K562 (cell line): Measurements from ENCODE around the gene PLA2R1. TPM values are rescaled to one million over a fixed set of nuclear protein-coding genes. Genes with fewer than 3 reads are reported as not detected.

ENCODE experiments used
- ATAC-seq: fragments of 200-7000 bp; cut with Tn5 transposase; 3 replicates; pipeline ENCODE4 v1.9.1; 2020; ENCODE audit warnings: moderate library complexity
- BruUV-seq: library from RNA; stranded (reverse); fragments of 400-500 nt; replicated peaks from 2 replicates; lab custom pipeline; 2021; lab: Mats Ljungman, UMichigan
- CTCF ChIA-PET: fragments of 300-600 bp; formaldehyde crosslinking; extraction: SDS; loops from one replicate; lab custom pipeline; 2021; ENCODE audit warnings: low intra/inter-chr PET ratio; lab: Yijun Ruan, JAX
- POLR2A ChIA-PET: fragments of 300-600, 350-650 bp; sonication (Branson Sonifier 250); formaldehyde crosslinking; extraction: SDS; loops from one replicate; lab custom pipeline; 2021; ENCODE audit warnings: antibody characterized with exemption, inconsistent platforms; lab: Yijun Ruan, JAX
- DNase-seq, 4 experiments: peaks; one replicate each; pipeline versions ENCODE4 v3.0.0 to v3.0.0-alpha.2; 2011 to 2018; ENCODE audit warnings: low spot score in 3 of 4, mixed read lengths in 3 of 4; ENCODE audit errors: extremely low read depth in 1 of 4
- FAIRE-seq: peaks from 2 replicates; lab custom pipeline; 2011; peaks lifted over from hg19 to GRCh38; lab: Jason Lieb, UNC
- H2AFZ ChIP-seq: 2 replicates; pipeline ENCODE4 v1.6.0; 2011; ENCODE audit warnings: low read depth, low read length, control low read depth, inconsistent platforms
- H3K27ac ChIP-seq: fragments of 200-600 bp; 3 replicates; pipeline ENCODE4 v1.8.0; 2011; ENCODE audit warnings: low read depth, mild to moderate bottlenecking, control low read depth, inconsistent platforms, low read length, moderate library complexity, mixed read lengths; ENCODE audit errors: extremely low read depth
- H3K27me3 ChIP-seq, 2 experiments: fragments of 300-600 bp in 1 of 2; 2 replicates in 1 of 2; 3 replicates in 1 of 2; pipeline versions ENCODE4 v1.6.0 to v1.8.0; 2011; ENCODE audit warnings: inconsistent platforms in 2 of 2, low read length in 2 of 2, mild to moderate bottlenecking in 1 of 2, mixed read lengths in 1 of 2, moderate library complexity in 1 of 2; ENCODE audit not compliant: control insufficient read depth in 2 of 2, insufficient read depth in 2 of 2
- H3K36me3 ChIP-seq: fragments of 300-600 bp; 3 replicates; pipeline ENCODE4 v1.8.0; 2011; ENCODE audit warnings: mild to moderate bottlenecking, low read length, inconsistent platforms; ENCODE audit not compliant: control insufficient read depth, insufficient read depth
- H3K4me1 ChIP-seq, 2 experiments: fragments of 200-600 bp in 1 of 2; replicated peaks in 1 of 2; 2 replicates in 1 of 2; 3 replicates in 1 of 2; pipeline versions ENCODE4 v1.5.1 to v1.8.0; 2011; ENCODE audit warnings: inconsistent platforms in 2 of 2, low read length in 2 of 2, mild to moderate bottlenecking in 1 of 2, mixed read lengths in 1 of 2, moderate library complexity in 1 of 2; ENCODE audit not compliant: control insufficient read depth in 2 of 2, insufficient read depth in 2 of 2
- H3K4me2 ChIP-seq: 2 replicates; pipeline ENCODE4 v1.6.1; 2011; ENCODE audit warnings: low read length, control low read depth, inconsistent platforms, mixed read lengths; ENCODE audit not compliant: insufficient read depth
- H3K4me3 ChIP-seq: fragments of 200-600 bp; sonication (generic), shearing (Covaris generic); 2 replicates; pipeline ENCODE4 v1.5.1; 2016; ENCODE audit warnings: control low read depth, inconsistent platforms
- H3K79me2 ChIP-seq: fragments of 200-600 bp; 3 replicates; pipeline ENCODE4 v1.8.0; 2011; ENCODE audit warnings: low read length, inconsistent platforms; ENCODE audit not compliant: control insufficient read depth, insufficient read depth
- H3K9ac ChIP-seq, 2 experiments: 2 replicates each; pipeline versions ENCODE4 v1.6.0 to v1.6.1; 2011; ENCODE audit warnings: low read depth in 2 of 2, low read length in 2 of 2, control low read depth in 1 of 2, inconsistent platforms in 1 of 2, mild to moderate bottlenecking in 1 of 2, mixed read lengths in 1 of 2; ENCODE audit not compliant: insufficient read depth in 1 of 2
- H3K9me1 ChIP-seq: one replicate; pipeline ENCODE4 v1.6.0; 2011; ENCODE audit warnings: inconsistent platforms, mild to moderate bottlenecking, low read length, moderate library complexity; ENCODE audit not compliant: control insufficient read depth, insufficient read depth
- H3K9me3 ChIP-seq: replicated peaks from 2 replicates; pipeline ENCODE4 v1.5.1; 2011; ENCODE audit warnings: low read depth, low read length, inconsistent platforms; ENCODE audit not compliant: control insufficient read depth, insufficient read depth
- H4K20me1 ChIP-seq: replicated peaks from 2 replicates; pipeline ENCODE4 v1.6.1; 2011; ENCODE audit warnings: low read length, inconsistent platforms, mixed read lengths; ENCODE audit not compliant: control insufficient read depth, insufficient read depth
- CREB3L1 ChIP-seq: fragments of 450-650 bp; IDR thresholded peaks from 2 replicates; pipeline ENCODE4 v1.6.1; 2014; ENCODE audit warnings: low read depth, mild to moderate bottlenecking, moderate library complexity, borderline replicate concordance
- E2F1 ChIP-seq: sonication (generic); formaldehyde crosslinking; IDR thresholded peaks from 2 replicates; pipeline ENCODE4 v1.8.1; 2023; ENCODE audit warnings: mild to moderate bottlenecking, missing genetic modification reagents, moderate library complexity
- KLF1 ChIP-seq: fragments of 450-650 bp; IDR thresholded peaks from 2 replicates; pipeline ENCODE4 v1.6.1; 2016; ENCODE audit warnings: missing genetic modification characterization, missing compliant biosample characterization
- MCM7 ChIP-seq, 2 experiments: fragments of 450-650 bp; IDR thresholded peaks; 2 replicates each; pipeline ENCODE4 v1.6.1; 2016 to 2018
- PHF8 ChIP-seq: fragments of 200-600 bp; sonication (generic); IDR thresholded peaks from 2 replicates; pipeline ENCODE4 v1.6.1; 2012; ENCODE audit warnings: mixed run types, mild to moderate bottlenecking, inconsistent platforms, low read length, moderate library complexity, borderline replicate concordance
- PML ChIP-seq: IDR thresholded peaks from 2 replicates; pipeline ENCODE4 v1.6.1; 2012; ENCODE audit warnings: low read length, inconsistent platforms
- RHOXF2B ChIP-seq: fragments of 250-450 bp; sonication (Bioruptor Pico); conservative IDR thresholded peaks from 2 replicates; pipeline ENCODE4 v1.5.1; 2021
- SRSF9 ChIP-seq: fragments of 200-400 bp; formaldehyde crosslinking; IDR thresholded peaks from 2 replicates; pipeline ENCODE4 v1.6.1; 2017; ENCODE audit warnings: low read depth, low read length, borderline replicate concordance
- TEAD2 ChIP-seq: fragments of 450-650 bp; IDR thresholded peaks from 2 replicates; pipeline ENCODE4 v1.6.1; 2016; ENCODE audit warnings: missing genetic modification characterization, control low read depth, missing compliant biosample characterization
- TEAD4 ChIP-seq, 2 experiments: sonication (generic) in 1 of 2; formaldehyde crosslinking in 1 of 2; IDR thresholded peaks; 2 replicates each; pipeline versions ENCODE4 v1.6.1 to v1.8.0; 2012 to 2022; ENCODE audit warnings: borderline replicate concordance in 1 of 2, inconsistent platforms in 1 of 2, low read length in 1 of 2, mild to moderate bottlenecking in 1 of 2, missing genetic modification reagents in 1 of 2
- TGIF2 ChIP-seq: sonication (generic); formaldehyde crosslinking; IDR thresholded peaks from 2 replicates; pipeline ENCODE4 v1.8.1; 2022; ENCODE audit warnings: mild to moderate bottlenecking, missing genetic modification reagents, moderate library complexity
- ZNF589 ChIP-seq: fragments of 200-800 bp; sonication (Bioruptor generic); IDR thresholded peaks from 2 replicates; pipeline ENCODE4 v1.6.1; 2016; ENCODE audit warnings: low read depth, missing genetic modification characterization, missing compliant biosample characterization
- WGBS: fragments of 100-300 bp; shearing (Covaris generic); methylation state at CpG from one replicate; pipeline ENCODE4 v1.1.6; 2016; ENCODE audit warnings: low coverage, mixed read lengths; ENCODE audit not compliant: insufficient coverage; ENCODE audit errors: missing lambda C conversion rate; 5-methylcytosine and 5-hydroxymethylcytosine counted together
- in situ Hi-C: fragments of 300-500 bp; cut with MboI; formaldehyde crosslinking; loops from 4 replicates; pipeline ENCODE4 v1.15.0; 2018; ENCODE audit warnings: inconsistent platforms, mixed read lengths
- intact Hi-C: fragments of 100-400 bp; cut with micrococcal nuclease; formaldehyde crosslinking; loops from 2 replicates; pipeline ENCODE4 v1.14.2; 2022
- polyA plus RNA-seq, 8 experiments: library from polyadenylated mRNA; depleted of rRNA in 4 of 8; stranded (reverse) in 5 of 8; unstranded in 3 of 8; fragments of >200 nt; fragmentation: Nextera tagmentation in 2 of 8; fragmentation: Illumina TruSeq in 1 of 8; extraction: Ambion mirVana in 2 of 8; extraction: Trizol in 1 of 8; gene quantifications; 2 replicates each; pipeline versions ENCODE4 v1.2.1 to v1.2.3, GENCODE V29; 2011 to 2014; ENCODE audit warnings: inconsistent platforms in 1 of 8, missing spikeins in 1 of 8
- total RNA-seq, 7 experiments: library from RNA; depleted of rRNA in 6 of 7; stranded (reverse); fragments of >200 nt in 6 of 7; fragmentation: Illumina TruSeq in 2 of 7; extraction: Trizol in 2 of 7; gene quantifications; 2 replicates each; pipeline versions ENCODE4 v1.2.1 to v1.2.3, GENCODE V29; 2011 to 2021; ENCODE audit warnings: low replicate concordance in 1 of 7
- TF ChIP-seq, protein P1 (sequence below), 2 experiments: fragments of 250-450 bp in 1 of 2; fragments of 450-650 bp in 1 of 2; sonication (Bioruptor Pico) in 1 of 2; IDR thresholded peaks; 2 replicates each; pipeline versions ENCODE4 v1.6.1 to v1.8.0; 2016 to 2021; ENCODE audit warnings: mild to moderate bottlenecking in 2 of 2, moderate library complexity in 2 of 2, missing compliant biosample characterization in 1 of 2, missing genetic modification characterization in 1 of 2

PLA2R1 gene
- total and polyA plus RNA-seq, 9 of the 15 experiments (the other 6 are each of a cell fraction or from before 2014, with no cell fraction given) = not detected

- in situ Hi-C loops = no loop called here
- no peak overlapping the region for H3K4me2 ChIP-seq
- no peaks in the 10 kb centered on the region for H3K4me1 ChIP-seq
- no peaks in the 10 kb centered on the region for H3K79me2 ChIP-seq
- POLR2A ChIA-PET = no interaction called here
- CTCF ChIA-PET = no interaction called here
- H4K20me1 ChIP-seq = no peaks in the 10 kb centered on the region
- no peak overlapping the region for H3K27ac ChIP-seq
- H3K4me3 ChIP-seq = no peak overlapping the region
- BruUV-seq = no TSS peak
- no peak overlapping the region for H2AFZ ChIP-seq
- no peaks in the 10 kb centered on the region for H3K36me3 ChIP-seq
- DNase-seq (no peak), ATAC-seq (no peak), FAIRE-seq (no peak)
- TF ChIP-seq SRSF9 (no peak), ZNF589 (CRISPR knock-in tag) (no peak), TEAD4 (IDR thresholded peaks at IDR 0.05; ENCODE audit: low read length) (no peak), TEAD4 (CRISPR knock-in tag; IDR thresholded peaks at IDR 0.05; ENCODE audit: borderline replicate concordance) (no peak)
- TF ChIP-seq, protein P1, sequence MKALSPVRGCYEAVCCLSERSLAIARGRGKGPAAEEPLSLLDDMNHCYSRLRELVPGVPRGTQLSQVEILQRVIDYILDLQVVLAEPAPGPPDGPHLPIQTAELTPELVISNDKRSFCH (CRISPR knock-in tag; IDR thresholded peaks at IDR 0.05) = no peak
- TF ChIP-seq, protein P1 (tag; IDR thresholded peaks at IDR 0.05) = no peak
- H3K9me1 ChIP-seq = no peaks in the 10 kb centered on the region
- H3K27me3 ChIP-seq = peaks cover 2 to 3% of the 10 kb centered on the region in 2 experiments; a peak in 4 of 5 replicates
- intact Hi-C loops = no loop called here
- H3K9me3 ChIP-seq = no peaks in the 10 kb centered on the region
- 0% methylated on average over 2 of the region's 2 CpGs for WGBS
- no peak overlapping the region for H3K9ac ChIP-seq
Observed at GRCh38 chr2:160006475-160006874, 55.9 kb downstream of the PLA2R1 start.

- H3K27me3 ChIP-seq = peaks cover 2 to 3% of the 10 kb centered on the region in 2 experiments; a peak in 4 of 5 replicates
- no peak for ATAC-seq
- no peak overlapping the region for H3K27ac ChIP-seq
- ChIA-PET POLR2A (no interaction called here), CTCF (no interaction called here)
- H3K9me1 ChIP-seq = no peaks in the 10 kb centered on the region
- H3K4me3 ChIP-seq = no peak overlapping the region
- DNase-seq = no peak
- H3K9me3 ChIP-seq = no peaks in the 10 kb centered on the region
- H3K4me2 ChIP-seq = no peak overlapping the region
- FAIRE-seq = no peak
- no peaks in the 10 kb centered on the region for H3K79me2 ChIP-seq
- BruUV-seq = no TSS peak
- H3K36me3 ChIP-seq = no peaks in the 10 kb centered on the region
- in situ Hi-C loops = no loop called here
- no peak overlapping the region for H3K9ac ChIP-seq
- no peaks in the 10 kb centered on the region for H3K4me1 ChIP-seq
- intact Hi-C loops = no loop called here
- H2AFZ ChIP-seq = no peak overlapping the region
- H4K20me1 ChIP-seq = no peaks in the 10 kb centered on the region
- WGBS = 2% methylated on average over 3 of the region's 3 CpGs
- TF ChIP-seq RHOXF2B (CRISPR knock-in tag) (no peak), TEAD2 (no peak), ZNF589 (CRISPR knock-in tag) (no peak), PML (no peak), PHF8 (no peak), TGIF2 (CRISPR knock-in tag) (no peak), KLF1 (tag) (no peak), MCM7 (IDR thresholded peaks at IDR 0.05) (no peak), E2F1 (CRISPR knock-in tag) (no peak), CREB3L1 (no peak)
Observed at GRCh38 chr2:160005908-160006307, 56.5 kb downstream of the PLA2R1 start.
